ENCODE results near the gene TEX35.

The TEX35 gene

DNA sequence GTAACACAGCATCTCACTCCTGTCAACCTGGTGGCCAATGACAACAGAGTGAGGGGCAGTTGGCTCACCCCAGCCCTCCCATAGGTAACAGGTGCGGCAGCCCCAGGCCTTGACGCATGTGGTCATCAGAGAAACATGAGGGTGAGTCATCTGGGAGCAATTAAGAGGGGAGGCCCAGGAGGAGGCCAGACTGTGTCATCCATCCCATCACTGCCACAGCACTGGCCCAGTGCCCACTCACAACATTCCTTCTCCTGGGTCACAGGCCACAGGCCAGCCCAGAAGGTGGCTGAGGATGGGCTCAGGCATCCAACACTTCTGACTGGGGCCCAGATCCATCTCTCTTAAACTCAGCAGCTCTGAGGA lies 17.1 kb downstream of the TEX35 start (continued):
- TF ChIP-seq SALL2 (tag by site-specific recombination; IDR thresholded peaks at IDR 0.05; ENCODE audit: borderline replicate concordance) (no peak), ZNF16 (tag by site-specific recombination; IDR thresholded peaks at IDR 0.05; ENCODE audit: low read depth) (no peak), ZNF561 (tag by site-specific recombination; IDR thresholded peaks at IDR 0.05; ENCODE audit: borderline replicate concordance) (no peak), WT1 (tag by site-specific recombination; IDR thresholded peaks at IDR 0.05) (peak; percentile 66), ZNF391 (tag by site-specific recombination; IDR thresholded peaks at IDR 0.05; ENCODE audit: borderline replicate concordance, low read depth) (no peak), ZNF211 (tag by site-specific recombination; IDR thresholded peaks at IDR 0.05; ENCODE audit: low read depth) (no peak), ZNF23 (tag by site-specific recombination; IDR thresholded peaks at IDR 0.05; ENCODE audit: borderline replicate concordance) (no peak), SP7 (tag by site-specific recombination; IDR thresholded peaks at IDR 0.05) (peak; percentile 85), ZBTB17 (tag by site-specific recombination; IDR thresholded peaks at IDR 0.05) (peak; percentile 45; the same call in 1 of the 2 replicates), ZNF138 (tag by site-specific recombination; IDR thresholded peaks at IDR 0.05; ENCODE audit: borderline replicate concordance) (no peak), SCRT2 (tag by site-specific recombination; IDR thresholded peaks at IDR 0.05) (peak; percentile 97)
- TF ChIP-seq, protein P1, sequence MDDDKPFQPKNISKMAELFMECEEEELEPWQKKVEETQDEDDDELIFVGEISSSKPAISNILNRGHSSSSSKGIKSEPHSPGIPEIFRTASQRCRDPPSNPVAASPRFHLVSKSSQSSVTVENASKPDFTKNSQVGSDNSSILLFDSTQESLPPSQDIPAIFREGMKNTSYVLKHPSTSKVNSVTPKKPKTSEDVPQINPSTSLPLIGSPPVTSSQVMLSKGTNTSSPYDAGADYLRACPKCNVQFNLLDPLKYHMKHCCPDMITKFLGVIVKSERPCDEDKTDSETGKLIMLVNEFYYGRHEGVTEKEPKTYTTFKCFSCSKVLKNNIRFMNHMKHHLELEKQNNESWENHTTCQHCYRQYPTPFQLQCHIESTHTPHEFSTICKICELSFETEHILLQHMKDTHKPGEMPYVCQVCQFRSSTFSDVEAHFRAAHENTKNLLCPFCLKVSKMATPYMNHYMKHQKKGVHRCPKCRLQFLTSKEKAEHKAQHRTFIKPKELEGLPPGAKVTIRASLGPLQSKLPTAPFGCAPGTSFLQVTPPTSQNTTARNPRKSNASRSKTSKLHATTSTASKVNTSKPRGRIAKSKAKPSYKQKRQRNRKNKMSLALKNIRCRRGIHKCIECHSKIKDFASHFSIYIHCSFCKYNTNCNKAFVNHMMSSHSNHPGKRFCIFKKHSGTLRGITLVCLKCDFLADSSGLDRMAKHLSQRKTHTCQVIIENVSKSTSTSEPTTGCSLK (tag by site-specific recombination; IDR thresholded peaks at IDR 0.05): no peak
- TF ChIP-seq, protein P2, sequence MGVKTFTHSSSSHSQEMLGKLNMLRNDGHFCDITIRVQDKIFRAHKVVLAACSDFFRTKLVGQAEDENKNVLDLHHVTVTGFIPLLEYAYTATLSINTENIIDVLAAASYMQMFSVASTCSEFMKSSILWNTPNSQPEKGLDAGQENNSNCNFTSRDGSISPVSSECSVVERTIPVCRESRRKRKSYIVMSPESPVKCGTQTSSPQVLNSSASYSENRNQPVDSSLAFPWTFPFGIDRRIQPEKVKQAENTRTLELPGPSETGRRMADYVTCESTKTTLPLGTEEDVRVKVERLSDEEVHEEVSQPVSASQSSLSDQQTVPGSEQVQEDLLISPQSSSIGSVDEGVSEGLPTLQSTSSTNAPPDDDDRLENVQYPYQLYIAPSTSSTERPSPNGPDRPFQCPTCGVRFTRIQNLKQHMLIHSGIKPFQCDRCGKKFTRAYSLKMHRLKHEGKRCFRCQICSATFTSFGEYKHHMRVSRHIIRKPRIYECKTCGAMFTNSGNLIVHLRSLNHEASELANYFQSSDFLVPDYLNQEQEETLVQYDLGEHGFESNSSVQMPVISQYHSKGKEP (tag by site-specific recombination; IDR thresholded peaks at IDR 0.05): no peak
- TF ChIP-seq, protein P3, sequence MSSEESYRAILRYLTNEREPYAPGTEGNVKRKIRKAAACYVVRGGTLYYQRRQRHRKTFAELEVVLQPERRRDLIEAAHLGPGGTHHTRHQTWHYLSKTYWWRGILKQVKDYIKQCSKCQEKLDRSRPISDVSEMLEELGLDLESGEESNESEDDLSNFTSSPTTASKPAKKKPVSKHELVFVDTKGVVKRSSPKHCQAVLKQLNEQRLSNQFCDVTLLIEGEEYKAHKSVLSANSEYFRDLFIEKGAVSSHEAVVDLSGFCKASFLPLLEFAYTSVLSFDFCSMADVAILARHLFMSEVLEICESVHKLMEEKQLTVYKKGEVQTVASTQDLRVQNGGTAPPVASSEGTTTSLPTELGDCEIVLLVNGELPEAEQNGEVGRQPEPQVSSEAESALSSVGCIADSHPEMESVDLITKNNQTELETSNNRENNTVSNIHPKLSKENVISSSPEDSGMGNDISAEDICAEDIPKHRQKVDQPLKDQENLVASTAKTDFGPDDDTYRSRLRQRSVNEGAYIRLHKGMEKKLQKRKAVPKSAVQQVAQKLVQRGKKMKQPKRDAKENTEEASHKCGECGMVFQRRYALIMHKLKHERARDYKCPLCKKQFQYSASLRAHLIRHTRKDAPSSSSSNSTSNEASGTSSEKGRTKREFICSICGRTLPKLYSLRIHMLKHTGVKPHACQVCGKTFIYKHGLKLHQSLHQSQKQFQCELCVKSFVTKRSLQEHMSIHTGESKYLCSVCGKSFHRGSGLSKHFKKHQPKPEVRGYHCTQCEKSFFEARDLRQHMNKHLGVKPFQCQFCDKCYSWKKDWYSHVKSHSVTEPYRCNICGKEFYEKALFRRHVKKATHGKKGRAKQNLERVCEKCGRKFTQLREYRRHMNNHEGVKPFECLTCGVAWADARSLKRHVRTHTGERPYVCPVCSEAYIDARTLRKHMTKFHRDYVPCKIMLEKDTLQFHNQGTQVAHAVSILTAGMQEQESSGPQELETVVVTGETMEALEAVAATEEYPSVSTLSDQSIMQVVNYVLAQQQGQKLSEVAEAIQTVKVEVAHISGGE (tag by site-specific recombination; conservative IDR thresholded peaks at IDR 0.05; ENCODE audit: low read depth): no peak

DNA sequence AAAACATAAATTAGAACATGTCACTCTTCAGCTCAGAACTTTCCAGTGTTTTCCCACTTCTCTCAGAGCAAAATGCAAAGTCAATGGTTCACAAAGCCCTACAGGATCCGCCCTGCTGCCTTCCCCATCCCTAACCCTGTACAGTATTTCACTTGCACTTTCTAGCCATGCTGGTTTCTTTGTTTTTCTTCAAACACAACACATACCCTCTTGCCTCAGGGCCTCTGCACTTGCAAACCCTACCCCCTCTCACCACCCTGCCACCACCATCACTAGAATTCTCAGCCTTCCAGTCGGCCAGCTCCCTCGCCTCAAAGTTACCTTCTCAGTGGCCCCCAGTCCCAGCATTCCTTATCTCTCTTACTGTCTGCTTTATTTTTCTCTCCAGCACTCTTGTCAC lies 17.6 kb downstream of the TEX35 start:
- CTCF ChIA-PET: interaction anchor here (0.8 to 3.6 kb wide), 10 partner anchors 11 to 839 kb away, joined by 3 to 39 read pairs (median 9); no protein-coding TSS in a partner anchor
- Histone ChIP-seq H3K27ac (ENCODE audit: extremely low read depth, low read depth, low read length) (no peak overlapping the region), H3K4me3 (ENCODE audit: low read depth, low read length) (no peak overlapping the region), H3K9me3 (ENCODE audit: control insufficient read depth, insufficient read depth, low read depth, low read length) (no peaks in the 10 kb centered on the region), H3K4me1 (ENCODE audit: control insufficient read depth, insufficient read depth, low read length) (no peaks in the 10 kb centered on the region; the same call in 1 of the 2 replicates), H3K36me3 (ENCODE audit: control insufficient read depth in 2 of 2, insufficient read depth in 1 of 2, low read length in 2 of 2) (no peaks in the 10 kb centered on the region)
- no peak for TF ChIP-seq ZNF24 (tag by site-specific recombination; IDR thresholded peaks at IDR 0.05)
- TF ChIP-seq PRDM1 (tag by site-specific recombination; IDR thresholded peaks at IDR 0.05): peak; percentile 24; the same call in 1 of the 2 replicates
- POLR2A ChIA-PET: interaction anchor here (0.7 kb wide), 1 partner anchor 473 kb away, joined by 3 read pairs; no protein-coding TSS in a partner anchor

DNA sequence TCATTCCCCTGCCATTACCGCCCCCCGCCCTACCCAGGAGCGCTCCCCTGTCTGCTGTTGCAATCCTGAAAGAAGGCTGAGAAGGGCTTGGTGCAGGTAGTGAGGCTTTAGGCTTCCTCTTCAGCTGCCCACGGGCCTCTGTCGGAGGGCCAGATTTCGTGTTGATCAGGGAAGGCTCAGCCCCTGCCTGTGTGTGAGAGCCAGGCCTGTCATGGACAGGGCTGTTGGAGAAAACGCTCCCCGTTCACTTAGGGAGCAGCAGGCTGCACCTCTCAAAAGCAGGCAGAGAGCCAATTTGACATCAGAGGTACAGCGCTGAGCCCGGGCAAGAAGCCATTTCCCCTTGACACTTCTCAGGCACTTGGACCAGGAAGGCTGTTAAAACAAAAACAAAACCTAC lies 19.0 kb downstream of the TEX35 start:
- H3K9me3 ChIP-seq (ENCODE audit: control insufficient read depth, insufficient read depth, low read depth, low read length): no peaks in the 10 kb centered on the region
- H3K4me1 ChIP-seq (ENCODE audit: control insufficient read depth, insufficient read depth, low read length): no peaks in the 10 kb centered on the region; the same call in 1 of the 2 replicates
- no peak overlapping the region for H3K4me3 ChIP-seq (ENCODE audit: low read depth, low read length)
- no peak overlapping the region for H3K27ac ChIP-seq (ENCODE audit: extremely low read depth, low read depth, low read length)
- ChIA-PET POLR2A (interaction anchor here (1.5 kb wide), 1 partner anchor 471 kb away, joined by 3 read pairs; no protein-coding TSS in a partner anchor), CTCF (interaction anchor here (0.6 to 3.6 kb wide), 14 partner anchors 9 to 471 kb away, joined by 3 to 39 read pairs (median 5); no protein-coding TSS in a partner anchor)
- H3K36me3 ChIP-seq (ENCODE audit: control insufficient read depth in 2 of 2, insufficient read depth in 1 of 2, low read length in 2 of 2): no peaks in the 10 kb centered on the region
- no peak for TF ChIP-seq ZNF112 (tag by site-specific recombination; IDR thresholded peaks at IDR 0.05)
- peak; percentile 59 for TF ChIP-seq ZNF335 (tag by site-specific recombination; conservative IDR thresholded peaks at IDR 0.05)

Data from HEK293 (cell line).